T-helper 17 cell (primary cell): ENCODE measurements around the gene COMMD2. TPM values are rescaled to one million over a fixed set of nuclear protein-coding genes. Genes with fewer than 3 reads are reported as not detected.

ENCODE experiments used
- ATAC-seq: fragments of 150-1000 bp; cut with Tn5 transposase; 2 replicates; pipeline ENCODE4 v1.10.0; 2021; ENCODE audit warnings: mild to moderate bottlenecking, moderate library complexity
- DNase-seq, 3 donors: peaks; one replicate each; pipeline versions ENCODE4 v3.0.0 to v3.0.0-alpha.2; 2020 to 2021
- H3K9me3 ChIP-seq: one replicate; pipeline ENCODE4 v1.7.0; 2013; ENCODE audit warnings: low read length, mild to moderate bottlenecking; ENCODE audit not compliant: control insufficient read depth, poor library complexity, severe bottlenecking
- H3K27ac Mint-ChIP-seq: one replicate; pipeline ENCODE4 v1.8.0; 2022; ENCODE audit warnings: mild to moderate bottlenecking, moderate library complexity, mixed read lengths
- H3K27me3 Mint-ChIP-seq: one replicate; pipeline ENCODE4 v1.8.0; 2022; ENCODE audit warnings: mixed read lengths
- H3K36me3 Mint-ChIP-seq: one replicate; pipeline ENCODE4 v1.8.0; 2022; ENCODE audit warnings: low read depth, mixed read lengths
- H3K4me1 Mint-ChIP-seq: one replicate; pipeline ENCODE4 v1.8.0; 2022; ENCODE audit warnings: mild to moderate bottlenecking, mixed read lengths
- H3K4me3 Mint-ChIP-seq: one replicate; pipeline ENCODE4 v1.8.0; 2022; ENCODE audit warnings: mild to moderate bottlenecking, moderate library complexity, mixed read lengths
- total RNA-seq, 4 donors: library from RNA in 2 of 4; stranded (reverse) in 2 of 4; gene quantifications; one replicate each; pipeline ENCODE4 v1.2.3 and lab custom pipeline; 2022 to 2026

Gene COMMD2
- total RNA-seq: 10 to 100 TPM; 24.6 to 36.5 TPM
- total RNA-seq (lab: John Stamatoyannopoulos, UW): 24.8 to 46.7 reads per million in 2 donors

DNA sequence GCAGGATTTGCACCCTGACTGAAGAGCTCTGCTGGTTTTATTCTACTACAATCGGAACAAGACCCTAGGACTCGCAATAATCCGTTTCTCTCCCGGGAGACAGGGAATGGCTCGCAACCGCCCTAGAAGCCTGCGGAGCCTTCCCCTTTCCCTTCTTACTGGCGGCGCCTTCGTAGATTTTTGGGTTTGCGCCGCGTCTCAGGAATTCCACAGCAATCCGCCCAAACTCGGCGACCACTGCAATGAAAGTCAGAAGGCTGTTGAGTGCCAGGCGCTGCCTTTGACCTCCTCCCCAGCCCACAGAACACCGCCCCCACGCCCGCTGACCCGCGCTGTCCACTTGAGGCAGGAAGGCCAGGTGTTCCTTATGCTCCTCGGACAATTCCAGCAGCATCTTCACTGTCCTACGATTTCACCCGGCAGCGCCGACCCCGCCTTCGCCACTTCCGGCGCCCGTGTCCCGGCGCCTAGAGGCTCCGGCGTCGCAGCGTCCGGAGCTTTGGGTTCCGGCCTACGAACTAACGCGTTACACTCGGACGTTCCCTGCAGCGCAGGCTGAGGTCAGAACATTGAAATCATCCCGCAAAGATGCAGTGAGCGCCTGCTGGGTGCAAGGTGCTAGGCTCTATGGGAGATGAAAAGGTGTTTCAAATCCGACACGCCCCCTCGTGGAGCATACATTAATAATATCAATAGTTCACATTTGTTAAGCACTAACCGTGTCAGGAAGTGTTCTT lies at the start of gene COMMD2:
TSS of gene COMMD2 (minus strand) at position 439 of the 737 bp plus-strand sequence. CDS start at position 394, 45 bp downstream.
- Mint-ChIP-seq H3K27ac (peak within 1 kb of the TSS; percentile 96), H3K4me1 (peaks cover 24% of the 10 kb centered on the region), H3K4me3 (peak within 1 kb of the TSS; percentile 96), H3K27me3 (no peaks in the 10 kb centered on the region), H3K36me3 (peaks cover 8% of the 10 kb centered on the region)
- DNase-seq: peak; percentile 50 to 51 (median 50)
- H3K9me3 ChIP-seq: no peaks in the 10 kb centered on the region
- peak; percentile 91 for ATAC-seq

- Mint-ChIP-seq H3K4me1 (peaks cover 4% of the 10 kb centered on the region), H3K4me3 (no peak overlapping the region), H3K27me3 (peaks cover 18% of the 10 kb centered on the region), H3K27ac (no peak overlapping the region), H3K36me3 (peaks cover 3% of the 10 kb centered on the region)
- ATAC-seq (no peak), DNase-seq (no peak)
- no peaks in the 10 kb centered on the region for H3K9me3 ChIP-seq
These were observed 49.4 kb upstream of the COMMD2 start for GRCh38 chr3:149801639-149802038.

DNA sequence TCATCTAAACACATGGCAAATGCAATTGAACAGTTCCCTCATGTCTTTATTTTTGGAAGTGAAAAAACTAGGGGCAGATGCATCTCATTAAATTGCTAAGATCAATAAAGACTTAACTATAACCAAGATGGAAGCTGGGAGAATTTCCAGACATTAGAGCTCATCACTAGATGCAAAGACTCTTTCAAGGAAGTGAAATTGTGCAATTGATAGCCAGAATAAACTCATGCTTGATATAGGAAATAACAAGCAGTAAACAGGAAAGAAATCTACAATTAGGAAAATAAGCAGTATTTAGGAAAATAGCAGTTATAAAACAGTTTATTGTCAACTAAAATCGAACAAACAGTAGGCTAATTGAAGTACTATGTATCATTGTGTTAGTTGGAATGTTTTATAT lies 48.9 kb upstream of the COMMD2 start:
- no peaks in the 10 kb centered on the region for H3K9me3 ChIP-seq
- Mint-ChIP-seq H3K27ac (no peak overlapping the region), H3K27me3 (peaks cover 16% of the 10 kb centered on the region), H3K4me3 (no peak overlapping the region), H3K4me1 (no peaks in the 10 kb centered on the region), H3K36me3 (no peaks in the 10 kb centered on the region)
- DNase-seq (no peak), ATAC-seq (no peak)

DNA sequence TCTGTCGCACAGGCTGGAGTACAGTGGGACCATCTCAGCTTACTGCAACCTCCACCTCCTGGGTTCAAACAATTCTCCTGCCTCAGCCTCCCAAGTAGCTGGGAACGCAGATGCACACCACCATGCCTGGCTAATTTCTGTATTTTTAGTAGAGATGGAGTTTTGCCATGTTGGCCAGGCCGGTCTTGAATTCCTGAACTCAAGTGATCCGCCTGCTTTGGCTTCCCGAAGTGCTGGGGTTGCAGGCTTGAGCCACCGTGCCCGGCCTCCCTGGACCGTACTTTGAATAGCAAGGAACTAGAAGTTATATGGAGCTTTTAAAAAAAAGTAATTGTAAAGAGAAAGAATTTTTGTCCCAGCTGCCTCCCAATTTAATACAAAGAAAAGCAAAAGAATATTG lies 48.4 kb upstream of the COMMD2 start:
- H3K4me3 Mint-ChIP-seq: no peak overlapping the region
- no peaks in the 10 kb centered on the region for H3K36me3 Mint-ChIP-seq
- H3K4me1 Mint-ChIP-seq: no peaks in the 10 kb centered on the region
- ATAC-seq (no peak), DNase-seq (no peak)
- no peak overlapping the region for H3K27ac Mint-ChIP-seq
- peaks cover 11% of the 10 kb centered on the region for H3K27me3 Mint-ChIP-seq
- no peaks in the 10 kb centered on the region for H3K9me3 ChIP-seq

DNA sequence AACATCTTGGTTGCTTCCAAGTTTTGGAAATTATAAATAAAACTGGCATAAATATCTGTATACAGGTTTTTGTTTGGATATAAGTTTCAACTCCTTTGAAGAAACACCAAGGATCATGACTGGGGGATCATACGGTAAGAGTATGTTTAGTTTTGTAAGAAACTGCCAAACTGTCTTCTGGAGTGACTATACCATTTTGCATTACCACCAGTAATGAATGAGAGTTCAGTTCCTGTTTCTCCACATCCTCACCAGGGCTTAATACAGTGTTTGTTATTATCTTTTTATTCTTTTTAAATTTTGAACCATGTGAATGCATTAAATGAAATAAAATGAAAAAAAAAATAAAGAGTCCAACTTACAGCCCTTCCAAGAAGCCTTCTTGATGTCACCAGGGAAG lies 43.7 kb upstream of the COMMD2 start:
- Mint-ChIP-seq H3K27me3 (peaks cover 28% of the 10 kb centered on the region), H3K36me3 (no peaks in the 10 kb centered on the region), H3K4me3 (no peak overlapping the region), H3K4me1 (no peaks in the 10 kb centered on the region), H3K27ac (no peak overlapping the region)
- DNase-seq: no peak
- ATAC-seq: no peak
- H3K9me3 ChIP-seq: no peaks in the 10 kb centered on the region

DNA sequence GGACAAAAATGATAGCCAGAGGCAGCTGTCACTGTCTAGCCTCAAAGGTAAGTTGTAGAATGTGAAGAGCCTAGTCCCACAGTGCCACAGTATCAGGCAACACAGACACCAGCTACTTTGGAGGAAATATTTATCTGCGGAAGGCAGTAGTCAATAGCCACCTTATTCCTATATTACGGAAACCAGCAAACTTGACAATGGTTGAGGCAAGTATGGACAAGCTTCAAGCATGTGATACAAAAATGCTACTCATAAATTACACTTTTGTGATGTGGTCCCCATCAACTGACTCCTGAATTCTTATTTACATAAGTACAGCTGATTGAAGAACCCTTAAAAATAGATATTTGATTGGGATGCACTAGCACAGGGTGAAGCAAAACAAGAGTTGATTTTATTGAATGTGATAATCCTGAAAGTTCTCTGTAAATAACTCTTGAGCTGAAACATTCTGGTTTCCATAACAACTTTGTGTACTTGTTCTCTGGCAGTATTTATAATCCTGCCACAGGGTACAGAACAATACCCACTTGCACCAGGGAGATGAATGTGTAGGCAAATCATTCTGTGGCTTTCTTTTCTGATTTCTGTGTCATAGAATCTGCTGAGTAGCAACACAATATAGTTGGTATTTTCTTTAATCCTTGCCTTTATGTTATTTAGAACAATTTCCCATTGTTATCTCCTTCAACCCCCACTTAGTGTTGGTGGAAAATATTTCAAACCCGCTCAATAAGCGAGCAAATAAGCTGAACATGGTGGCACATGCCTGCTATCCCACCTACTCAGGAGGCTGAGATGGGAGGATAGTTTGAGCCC lies 40.4 kb upstream of the COMMD2 start, which contains the start of gene ANKUB1:
TSS of gene ANKUB1 (minus strand) at position 103 of the 819 bp plus-strand sequence. CDS start 188 bp downstream, outside the sequence.
- Mint-ChIP-seq H3K27ac (no peak within 1 kb of the TSS), H3K36me3 (no peaks in the 10 kb centered on the region), H3K4me1 (no peaks in the 10 kb centered on the region), H3K4me3 (no peak within 1 kb of the TSS), H3K27me3 (peaks cover 38% of the 10 kb centered on the region)
- ATAC-seq (no peak), DNase-seq (no peak)
- H3K9me3 ChIP-seq: no peaks in the 10 kb centered on the region

DNA sequence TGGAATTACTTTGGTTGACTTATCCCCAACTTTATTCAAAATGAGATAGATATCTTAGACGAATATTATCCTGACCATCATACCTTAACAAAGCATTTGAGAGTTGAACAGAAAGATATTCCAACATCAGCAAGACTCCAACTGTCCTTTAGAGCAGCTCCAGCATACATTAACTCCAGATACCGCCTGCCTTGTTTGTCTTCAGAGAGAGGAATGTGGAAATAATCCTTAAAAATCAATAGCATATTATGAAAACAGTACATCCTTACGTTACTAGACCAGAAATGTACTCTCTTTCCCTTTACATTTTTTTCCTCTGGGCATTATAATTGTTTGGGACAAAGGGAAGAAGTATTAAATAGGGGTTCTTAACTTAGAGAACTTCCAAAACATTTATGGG lies 38.4 kb upstream of the COMMD2 start:
- no peaks in the 10 kb centered on the region for H3K4me1 Mint-ChIP-seq
- no peak overlapping the region for H3K27ac Mint-ChIP-seq
- DNase-seq: no peak
- H3K4me3 Mint-ChIP-seq: no peak overlapping the region
- H3K9me3 ChIP-seq: no peaks in the 10 kb centered on the region
- H3K27me3 Mint-ChIP-seq: peaks cover 40% of the 10 kb centered on the region
- no peaks in the 10 kb centered on the region for H3K36me3 Mint-ChIP-seq
- ATAC-seq: no peak

GRCh38 chr3:149790268-149790667 lies 38.0 kb upstream of the COMMD2 start:
- H3K4me1 Mint-ChIP-seq: no peaks in the 10 kb centered on the region
- no peaks in the 10 kb centered on the region for H3K9me3 ChIP-seq
- ATAC-seq: no peak
- H3K27ac Mint-ChIP-seq: no peak overlapping the region
- H3K27me3 Mint-ChIP-seq: peaks cover 40% of the 10 kb centered on the region
- no peaks in the 10 kb centered on the region for H3K36me3 Mint-ChIP-seq
- no peak for DNase-seq
- no peak overlapping the region for H3K4me3 Mint-ChIP-seq

DNA sequence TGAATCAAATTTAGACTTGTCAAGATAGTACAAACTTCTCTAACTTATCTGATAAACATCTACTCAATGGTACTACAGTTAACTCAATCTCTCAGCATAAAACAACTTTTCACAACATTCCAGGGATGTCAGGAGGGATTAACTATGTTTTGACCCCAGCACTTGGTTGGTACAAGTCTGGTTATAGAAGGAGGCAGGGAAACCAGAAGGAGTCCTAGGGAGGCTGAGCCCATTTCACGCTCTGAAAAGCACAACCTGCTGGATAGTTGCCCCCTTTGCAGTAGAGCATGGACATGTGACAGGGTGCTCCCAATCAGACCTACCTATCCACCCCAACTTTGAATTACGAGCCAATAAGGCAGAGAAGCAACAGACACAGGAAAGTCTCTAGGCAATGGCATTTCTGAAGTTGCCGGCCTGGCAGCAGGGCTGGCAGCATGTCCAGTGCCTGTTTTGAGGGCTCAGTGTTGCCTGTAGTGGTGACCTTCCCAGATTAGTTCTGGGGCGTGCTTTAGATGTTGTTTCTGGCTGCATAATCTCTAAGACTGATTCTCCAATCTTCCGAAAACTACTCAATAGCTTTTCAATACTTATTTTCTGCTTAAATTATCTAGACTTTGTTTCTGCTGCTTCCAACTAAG lies 31.9 kb upstream of the COMMD2 start:
- no peak overlapping the region for H3K4me3 Mint-ChIP-seq
- ATAC-seq (no peak), DNase-seq (no peak)
- no peak overlapping the region for H3K27ac Mint-ChIP-seq
- H3K36me3 Mint-ChIP-seq: no peaks in the 10 kb centered on the region
- H3K9me3 ChIP-seq: no peaks in the 10 kb centered on the region
- peaks cover 2% of the 10 kb centered on the region for H3K4me1 Mint-ChIP-seq
- H3K27me3 Mint-ChIP-seq: peaks cover 21% of the 10 kb centered on the region

GRCh38 chr3:149783576-149783975 lies 31.3 kb upstream of the COMMD2 start:
- H3K4me3 Mint-ChIP-seq: no peak overlapping the region
- peaks cover 21% of the 10 kb centered on the region for H3K27me3 Mint-ChIP-seq
- no peak for ATAC-seq
- no peaks in the 10 kb centered on the region for H3K9me3 ChIP-seq
- H3K36me3 Mint-ChIP-seq: no peaks in the 10 kb centered on the region
- peaks cover 2% of the 10 kb centered on the region for H3K4me1 Mint-ChIP-seq
- H3K27ac Mint-ChIP-seq: no peak overlapping the region
- DNase-seq: no peak

GRCh38 chr3:149781741-149782140 lies 29.5 kb upstream of the COMMD2 start:
- DNase-seq (no peak), ATAC-seq (no peak)
- peaks cover 23% of the 10 kb centered on the region for H3K27me3 Mint-ChIP-seq
- peaks cover 2% of the 10 kb centered on the region for H3K4me1 Mint-ChIP-seq
- no peak overlapping the region for H3K4me3 Mint-ChIP-seq
- peaks cover 5% of the 10 kb centered on the region for H3K36me3 Mint-ChIP-seq
- no peaks in the 10 kb centered on the region for H3K9me3 ChIP-seq
- no peak overlapping the region for H3K27ac Mint-ChIP-seq

DNA sequence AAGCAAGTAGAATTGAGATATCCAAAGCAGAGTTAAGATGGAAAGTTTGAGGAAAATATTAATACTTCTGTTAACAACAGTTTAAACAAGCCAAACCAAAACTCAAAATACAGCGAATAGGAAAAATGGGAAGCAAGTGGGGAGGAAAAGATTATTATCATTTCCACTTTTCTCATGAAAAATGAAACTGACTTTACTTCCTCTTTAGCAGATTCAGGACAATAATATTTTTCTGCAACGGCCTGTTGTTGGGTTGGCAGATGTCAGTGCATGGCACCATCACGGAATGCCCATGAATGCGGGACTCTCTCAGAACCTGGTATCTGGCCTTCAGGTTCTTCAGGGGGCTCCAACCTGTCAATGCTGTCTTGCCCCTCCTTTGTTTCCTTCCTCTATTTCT lies 28.9 kb upstream of the COMMD2 start:
- DNase-seq: no peak
- no peaks in the 10 kb centered on the region for H3K9me3 ChIP-seq
- peaks cover 22% of the 10 kb centered on the region for H3K27me3 Mint-ChIP-seq
- H3K27ac Mint-ChIP-seq: no peak overlapping the region
- H3K4me3 Mint-ChIP-seq: no peak overlapping the region
- ATAC-seq: no peak
- H3K4me1 Mint-ChIP-seq: peaks cover 2% of the 10 kb centered on the region
- H3K36me3 Mint-ChIP-seq: peaks cover 5% of the 10 kb centered on the region
